Measurements from ENCODE around the gene ASF1A. TPM values are rescaled to one million over a fixed set of nuclear protein-coding genes. Genes with fewer than 3 reads are reported as not detected.

Gene ASF1A
- total RNA-seq, 1 donor from 2014 or later, result 16.0 TPM

DNA sequence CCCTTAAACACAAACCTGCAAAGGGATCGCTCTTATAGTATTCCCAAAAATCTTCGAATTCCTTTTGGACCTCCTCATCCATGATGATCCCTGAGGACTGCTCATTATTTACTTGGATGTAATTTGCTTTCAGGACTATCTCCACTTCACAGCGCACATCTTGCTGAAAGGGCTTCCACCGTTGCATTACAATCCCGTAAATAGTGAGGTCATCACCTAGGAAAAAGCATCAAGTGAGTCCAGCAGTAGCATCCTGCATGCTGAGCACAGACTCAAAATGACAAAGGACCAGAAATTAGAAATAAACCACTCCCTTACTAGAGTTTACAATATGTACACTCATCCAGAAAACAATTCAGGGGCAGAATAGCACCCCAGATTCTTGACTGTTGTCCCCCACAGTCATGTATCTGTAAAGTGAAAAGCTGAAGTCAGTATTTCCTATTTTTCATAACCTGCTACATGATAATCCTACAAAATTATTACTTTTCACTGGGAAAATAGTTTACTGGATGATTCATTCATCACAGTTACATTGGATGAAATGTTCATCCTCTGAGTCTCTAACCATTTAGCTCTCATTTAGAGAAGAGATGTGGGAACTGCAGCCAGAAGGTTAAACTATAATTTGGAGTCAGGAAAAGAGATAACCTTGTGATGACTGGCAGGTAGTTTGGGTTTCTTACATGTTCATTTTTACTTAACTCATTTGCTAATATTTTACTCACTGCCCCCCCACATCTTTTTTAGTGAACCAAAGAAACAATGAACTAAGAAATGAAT is 23.8 kb downstream of the ASF1A start:
- no peak for DNase-seq

DNA sequence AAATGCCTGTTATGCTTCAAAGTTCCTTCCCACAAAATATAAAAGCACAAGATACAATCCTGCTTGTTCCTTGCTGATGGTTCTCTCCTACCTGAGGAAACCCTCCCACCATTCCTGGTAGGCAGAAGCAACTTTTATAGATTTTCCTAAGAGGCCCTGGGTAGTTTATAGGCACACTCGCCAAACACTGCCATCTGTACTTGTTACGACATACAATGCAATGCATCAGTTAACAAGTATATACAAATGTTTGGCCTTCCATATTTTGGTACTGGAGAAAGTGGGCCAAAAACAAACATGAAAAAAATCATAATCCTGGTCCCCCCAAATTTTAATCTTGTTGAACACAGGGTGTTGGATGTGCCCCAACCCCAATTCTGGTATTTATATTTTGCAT is 24.4 kb downstream of the ASF1A start:
- DNase-seq, result no peak

DNA sequence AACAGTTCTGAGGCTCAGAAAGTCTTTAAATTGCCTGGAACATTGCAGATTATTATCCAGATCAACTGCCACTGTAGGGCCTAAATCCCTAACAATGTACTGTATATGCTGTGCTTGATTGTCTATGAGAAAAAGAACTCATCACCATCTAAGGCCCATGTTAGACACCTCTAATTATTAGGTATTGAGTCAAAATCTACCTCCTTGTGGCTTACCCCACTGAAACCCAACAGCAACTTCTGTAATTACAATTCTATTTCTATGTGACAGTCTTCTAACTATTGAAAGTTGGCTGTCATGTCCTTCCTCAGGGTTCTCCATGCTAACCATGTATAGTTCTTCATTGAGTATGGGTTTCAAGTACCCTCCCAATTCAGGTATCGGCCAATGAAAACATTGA is 27.1 kb downstream of the ASF1A start:
- DNase-seq, result no peak

DNA sequence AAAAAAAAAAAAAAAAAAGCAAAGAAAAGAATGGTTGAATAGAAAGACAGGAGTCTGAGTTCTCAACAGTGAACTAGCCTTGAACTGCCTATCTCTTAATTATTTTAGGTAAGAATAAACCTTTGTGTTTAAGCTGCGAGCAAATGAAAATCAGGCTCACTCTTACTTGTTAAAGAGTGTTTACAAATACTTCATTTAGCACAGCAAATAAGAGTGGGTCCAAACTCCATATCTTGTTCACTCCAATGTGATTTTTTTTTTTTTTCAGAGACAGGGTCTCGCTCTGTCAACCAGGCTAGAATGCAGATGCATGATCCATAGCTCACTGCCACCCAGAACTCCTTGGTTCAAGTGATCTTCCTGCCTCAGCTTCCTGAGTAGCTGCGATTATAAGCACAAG is 29.1 kb downstream of the ASF1A start:
- DNase-seq, result no peak

- DNase-seq, result no peak
These were observed 36.7 kb downstream of the ASF1A start for GRCh38 chr6:118930680-118931079.

- no peak for DNase-seq
These were observed 37.5 kb downstream of the ASF1A start for GRCh38 chr6:118931436-118931835.

- DNase-seq, result no peak
These were observed 38.5 kb downstream of the ASF1A start for GRCh38 chr6:118932421-118932820.

- no peak for DNase-seq
These were observed 40.0 kb downstream of the ASF1A start for GRCh38 chr6:118933855-118934460.

DNA sequence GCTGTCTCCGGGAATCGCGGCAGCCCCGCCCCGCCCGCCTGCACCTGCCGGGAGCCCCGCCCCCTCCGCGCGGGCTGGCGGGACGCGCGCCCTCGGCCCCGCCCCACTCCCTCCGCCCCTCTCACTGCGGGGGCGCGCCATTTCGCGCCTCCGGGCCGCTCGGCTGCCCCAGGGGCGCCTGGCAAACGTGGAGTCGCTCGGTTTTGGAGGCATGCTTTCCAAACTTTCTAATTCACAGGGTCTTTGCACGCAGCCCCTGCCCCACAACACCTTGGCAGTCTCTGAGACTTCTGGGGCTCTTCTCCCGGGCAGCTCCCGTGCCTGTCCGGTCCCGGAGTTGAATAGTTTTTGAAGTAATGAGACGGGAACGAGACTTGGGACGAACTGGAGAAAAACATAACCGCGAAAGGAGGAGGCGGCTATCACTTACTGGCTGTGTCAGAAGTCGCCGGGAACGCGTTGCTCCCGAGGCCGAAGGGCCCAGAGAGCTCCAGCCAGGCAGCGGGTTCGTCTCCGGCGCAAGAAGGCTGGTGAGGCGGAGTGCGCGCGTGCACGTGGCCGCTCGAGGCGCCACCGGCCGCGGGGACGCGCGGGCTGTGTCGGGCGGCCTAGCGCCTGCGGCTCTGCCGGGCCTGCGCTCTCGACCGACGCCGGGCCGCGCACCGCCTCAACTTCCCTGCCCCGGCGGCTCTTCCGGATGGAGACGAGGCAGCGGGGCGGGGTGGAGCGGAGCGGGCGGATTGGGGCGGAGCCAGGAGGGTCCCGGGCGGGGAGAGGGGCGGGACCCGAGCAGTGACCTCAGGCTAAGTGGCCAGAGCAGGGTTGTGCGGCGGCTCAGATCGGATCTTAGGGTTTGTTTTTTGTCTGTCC is 40.7 kb downstream of the ASF1A start, which contains the start of gene MCM9:
MCM9 (minus strand) TSS at position 699 of the 870 bp plus-strand sequence. CDS start 3,436 bp downstream, outside the sequence.
- peak; percentile 96 for DNase-seq

DNA sequence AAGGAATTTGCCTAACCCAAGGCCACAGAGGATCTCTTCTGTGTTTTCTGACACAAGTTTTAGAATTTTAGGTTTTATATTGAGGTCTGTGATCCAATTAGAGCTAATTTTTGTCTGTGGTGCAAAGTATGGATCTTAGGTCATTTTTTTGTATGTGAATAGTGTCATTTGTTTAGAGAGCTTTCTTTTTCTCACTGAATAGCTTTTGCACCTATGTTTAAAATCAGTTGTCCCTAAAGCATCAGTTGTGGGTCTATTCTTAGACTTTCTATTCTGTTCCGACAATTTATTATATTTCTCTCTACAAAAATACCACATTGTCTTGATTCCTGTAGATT is 41.3 kb downstream of the ASF1A start:
- DNase-seq, result no peak

GRCh38 chr6:118935978-118936703 is 42.2 kb downstream of the ASF1A start:
- no peak for DNase-seq

GRCh38 chr6:118939683-118940082 is 45.7 kb downstream of the ASF1A start:
- DNase-seq, result no peak

- DNase-seq, result no peak
These were observed 46.8 kb downstream of the ASF1A start for GRCh38 chr6:118940770-118941169.

DNA sequence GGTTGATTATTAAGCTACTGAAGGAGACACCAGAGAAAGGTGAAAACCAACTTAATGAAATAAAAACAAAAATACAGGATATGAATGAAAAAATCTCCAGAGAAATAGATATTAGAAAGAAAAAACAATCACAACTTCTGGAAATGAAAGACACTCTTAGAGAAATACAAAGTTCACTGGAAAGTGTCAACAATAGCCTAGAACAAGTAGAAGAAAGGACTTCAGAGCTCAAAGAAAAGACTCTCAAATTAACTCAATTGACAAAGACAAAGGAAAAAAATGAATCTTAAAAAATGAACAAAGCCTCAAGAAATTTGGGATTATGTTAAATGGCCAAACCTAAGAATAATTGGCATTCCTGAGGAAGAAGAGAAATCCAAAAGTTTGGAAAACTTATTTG is 51.3 kb downstream of the ASF1A start:
- DNase-seq, result no peak

GRCh38 chr6:118952683-118953082 is 58.7 kb downstream of the ASF1A start:
- DNase-seq, result no peak

DNA sequence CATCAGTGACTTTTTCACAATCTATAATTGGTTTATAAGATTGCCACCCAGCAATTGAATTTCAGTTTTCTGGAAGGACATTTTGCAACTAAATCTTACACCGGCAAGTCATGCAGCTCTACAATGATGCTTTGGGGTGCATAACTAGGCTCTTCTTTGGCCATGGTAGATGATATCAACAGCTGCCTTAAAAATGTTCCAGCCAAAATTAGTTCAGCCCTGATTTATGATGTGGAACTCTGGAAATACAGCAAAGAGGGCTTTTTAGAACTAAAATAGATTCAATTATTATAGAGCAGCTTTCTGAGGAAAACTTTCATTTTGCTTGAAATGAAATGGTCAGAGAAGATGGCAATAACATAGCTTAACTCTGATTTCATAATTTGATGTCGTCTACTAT is 59.4 kb downstream of the ASF1A start:
- DNase-seq, result no peak

Other genes with a start within 250 kb of the ASF1A start
- 14.1 and 14.7 TPM in 2 replicates for gene CEP85L, start 242.6 kb upstream of the ASF1A start, total RNA-seq
- gene MCM9, start 41.0 kb downstream of the ASF1A start, total RNA-seq, result 18.1 and 27.6 TPM in 2 replicates
- 0.17 and 0.33 TPM in 2 replicates for gene FAM184A, start 184.5 kb downstream of the ASF1A start, total RNA-seq

Measured in dermis blood vessel endothelial cell (primary cell).